Psoas muscle (tissue), 8 donors: ENCODE data around the gene ZNF714. TPM values are rescaled to one million over a fixed set of nuclear protein-coding genes. Genes with fewer than 3 reads are reported as not detected.

Source experiments
- ATAC-seq, 4 donors: fragments of 200-7000 bp; cut with Tn5 transposase; one replicate each; pipeline ENCODE4 v1.9.1; 2020; ENCODE audit warnings: moderate library complexity in 3 of 4, mild to moderate bottlenecking in 2 of 4
- DNase-seq, 2 donors: peaks; one replicate each; pipeline ENCODE4 v3.0.0-alpha.2; 2020
- H3K27ac ChIP-seq: fragments of 200-600 bp; one replicate; pipeline ENCODE4 v1.8.0; 2022
- H3K27me3 ChIP-seq, 3 donors: fragments of 200-600 bp in 1 of 3; one replicate each; pipeline versions ENCODE4 v1.6.1 to v1.8.0; 2013 to 2022; ENCODE audit warnings: low read length in 2 of 3, mild to moderate bottlenecking in 2 of 3, moderate library complexity in 1 of 3; ENCODE audit not compliant: insufficient read depth in 3 of 3
- H3K36me3 ChIP-seq, 2 donors: fragments of 200-600 bp in 1 of 2; one replicate each; pipeline versions ENCODE4 v1.6.1 to v1.8.0; 2013 to 2022; ENCODE audit warnings: low read depth in 1 of 2, mild to moderate bottlenecking in 1 of 2, moderate library complexity in 1 of 2; ENCODE audit not compliant: insufficient read depth in 1 of 2
- H3K4me1 ChIP-seq: fragments of 200-600 bp; one replicate; pipeline ENCODE4 v1.8.0; 2022
- H3K4me3 ChIP-seq: fragments of 200-600 bp; one replicate; pipeline ENCODE4 v1.8.0; 2022; ENCODE audit warnings: mild to moderate bottlenecking
- H3K9me3 ChIP-seq: fragments of 200-600 bp; one replicate; pipeline ENCODE4 v1.8.0; 2022
- WGBS, 3 donors: extraction: QIAGEN DNeasy Blood & Tissue Kit; methylation state at CpG; one replicate each; pipeline versions ENCODE4 v1.1.6 to v1.1.7; 2013; 5-methylcytosine and 5-hydroxymethylcytosine counted together
- intact Hi-C, 2 donors: fragments of 100-400 bp; cut with DNase I; formaldehyde crosslinking; loops; one replicate each; pipeline versions ENCODE4 v1.11.0 to v1.14.2; 2022
- polyA plus RNA-seq, 3 donors: library from polyadenylated mRNA; stranded (reverse); fragments of 200-250 nt; gene quantifications; one replicate each; pipeline ENCODE4 v1.2.3, GENCODE V29; 2013
- total RNA-seq, 4 donors: library from RNA; stranded (reverse); fragmentation: NEBNext Ultra II Directional in 2 of 4; extraction: Animal tissue kit (Norgen Biotek cat#: 25700) in 2 of 4; gene quantifications; one replicate each; pipeline versions ENCODE4 v1.2.1 to v1.2.4, GENCODE V29; 2021 to 2023
- TF ChIP-seq, protein P1 (sequence below): fragments of 200-600 bp; IDR thresholded peaks from one replicate; pipeline ENCODE4 v1.8.0; 2022; ENCODE audit warnings: antibody characterized with exemption
- donor health status: healthy with polysubstance abuse.
- donor health status: DM: no; HTN: no; CAD: no; lungs with moderate emphysema.
- donor health status: Bipolar disorder and iron deficiency.
- donor health status: healthy.
- donor health status: DM: yes; HTN: yes; CAD: no.
- donor health status: DM: no; HTN: no; CAD: no.
- donor health status: DM: no; HTN: no; CAD: no.
- donor health status: DM: yes; HTN: yes; CAD: no.

The ZNF714 gene
- total and polyA plus RNA-seq, 7 donors = 0.70 to 3.5 (median 1.5) TPM

- TF ChIP-seq, protein P1, sequence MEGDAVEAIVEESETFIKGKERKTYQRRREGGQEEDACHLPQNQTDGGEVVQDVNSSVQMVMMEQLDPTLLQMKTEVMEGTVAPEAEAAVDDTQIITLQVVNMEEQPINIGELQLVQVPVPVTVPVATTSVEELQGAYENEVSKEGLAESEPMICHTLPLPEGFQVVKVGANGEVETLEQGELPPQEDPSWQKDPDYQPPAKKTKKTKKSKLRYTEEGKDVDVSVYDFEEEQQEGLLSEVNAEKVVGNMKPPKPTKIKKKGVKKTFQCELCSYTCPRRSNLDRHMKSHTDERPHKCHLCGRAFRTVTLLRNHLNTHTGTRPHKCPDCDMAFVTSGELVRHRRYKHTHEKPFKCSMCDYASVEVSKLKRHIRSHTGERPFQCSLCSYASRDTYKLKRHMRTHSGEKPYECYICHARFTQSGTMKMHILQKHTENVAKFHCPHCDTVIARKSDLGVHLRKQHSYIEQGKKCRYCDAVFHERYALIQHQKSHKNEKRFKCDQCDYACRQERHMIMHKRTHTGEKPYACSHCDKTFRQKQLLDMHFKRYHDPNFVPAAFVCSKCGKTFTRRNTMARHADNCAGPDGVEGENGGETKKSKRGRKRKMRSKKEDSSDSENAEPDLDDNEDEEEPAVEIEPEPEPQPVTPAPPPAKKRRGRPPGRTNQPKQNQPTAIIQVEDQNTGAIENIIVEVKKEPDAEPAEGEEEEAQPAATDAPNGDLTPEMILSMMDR = no peak
- Histone ChIP-seq H3K36me3 (peaks cover 0 to 5% of the 10 kb centered on the region in 2 donors), H3K27me3 (no peaks in the 10 kb centered on the region), H3K4me3 (no peak overlapping the region), H3K9me3 (no peaks in the 10 kb centered on the region), H3K4me1 (no peaks in the 10 kb centered on the region), H3K27ac (no peak overlapping the region)
- DNase-seq = no peak
- ATAC-seq = no peak
- intact Hi-C loops = no loop called here
- 90 to 96% (median 96%) methylated on average over 1 of the region's 1 CpG for WGBS, 3 donors
Observed at GRCh38 chr19:21094347-21095025, 12.5 kb downstream of the ZNF714 start.

DNA sequence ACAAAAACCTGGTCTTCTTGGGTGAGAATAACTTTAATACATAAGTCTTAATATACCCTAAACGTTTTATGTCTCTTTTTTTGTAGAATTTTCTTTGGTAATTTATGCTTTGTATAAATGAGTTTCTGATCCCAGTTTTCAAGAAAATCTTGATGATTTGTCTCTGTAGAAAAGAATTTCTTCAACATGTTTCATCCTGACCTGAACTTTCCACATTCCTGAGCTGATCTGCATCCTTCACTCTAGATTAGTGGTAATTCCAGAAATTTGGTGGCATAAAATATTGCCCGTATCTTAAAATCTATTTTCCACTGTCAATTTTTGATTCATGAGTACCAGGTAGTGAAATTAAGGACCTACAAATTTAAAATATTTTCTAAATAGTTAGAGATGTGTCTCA is 16.3 kb downstream of the ZNF714 start:
- H3K4me1 ChIP-seq = no peaks in the 10 kb centered on the region
- DNase-seq (no peak), ATAC-seq (no peak)
- 65 to 81% (median 73%) methylated on average over 2 of the region's 2 CpGs for WGBS, 3 donors
- TF ChIP-seq, protein P1 = no peak
- H3K27me3 ChIP-seq = no peaks in the 10 kb centered on the region
- intact Hi-C loops = no loop called here
- H3K27ac ChIP-seq = no peak overlapping the region
- H3K36me3 ChIP-seq = peaks cover 0 to 5% of the 10 kb centered on the region in 2 donors
- H3K4me3 ChIP-seq = no peak overlapping the region
- no peaks in the 10 kb centered on the region for H3K9me3 ChIP-seq

DNA sequence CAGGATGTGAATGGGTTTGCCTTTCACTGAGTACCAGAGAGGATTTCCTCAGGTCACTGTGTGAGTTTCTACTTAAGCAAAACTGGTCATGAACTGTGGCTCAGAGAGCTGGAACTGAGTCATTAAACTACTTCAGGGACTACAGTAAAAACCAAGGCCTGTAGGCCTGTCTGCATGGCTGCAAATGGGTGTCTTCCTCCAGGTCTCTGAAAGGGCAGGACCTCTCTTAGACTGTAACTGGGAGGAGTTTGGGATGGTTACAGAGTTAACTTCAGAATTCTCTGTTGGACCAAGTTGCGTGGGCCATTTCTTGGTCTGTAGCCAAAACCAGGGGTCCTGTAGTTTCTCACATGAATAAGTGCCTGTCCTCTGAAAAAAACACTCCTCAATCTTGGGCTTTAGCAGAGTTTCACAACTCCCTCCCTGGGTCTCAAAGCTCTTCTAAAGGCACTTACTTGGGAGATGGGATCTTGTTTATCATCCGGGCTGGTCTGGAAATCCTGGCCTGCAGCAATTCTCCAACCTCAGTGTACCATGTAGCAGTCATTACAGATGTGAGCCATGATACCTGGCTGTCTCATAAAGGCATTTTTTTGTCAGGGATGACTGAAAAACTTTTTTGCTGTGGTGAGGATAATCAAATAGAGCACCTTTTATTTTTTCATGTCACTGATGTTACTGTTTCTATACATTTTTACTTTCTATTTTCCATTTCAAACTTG is 19.7 kb downstream of the ZNF714 start:
- DNase-seq (no peak), ATAC-seq (no peak)
- no peak overlapping the region for H3K27ac ChIP-seq
- intact Hi-C loops = no loop called here
- no peaks in the 10 kb centered on the region for H3K4me1 ChIP-seq
- no peaks in the 10 kb centered on the region for H3K9me3 ChIP-seq
- peaks cover 0 to 20% of the 10 kb centered on the region in 2 donors for H3K36me3 ChIP-seq
- 76 to 88% (median 83%) methylated on average over 2 of the region's 2 CpGs for WGBS, 3 donors
- TF ChIP-seq, protein P1 = no peak
- no peak overlapping the region for H3K4me3 ChIP-seq
- H3K27me3 ChIP-seq = no peaks in the 10 kb centered on the region

DNA sequence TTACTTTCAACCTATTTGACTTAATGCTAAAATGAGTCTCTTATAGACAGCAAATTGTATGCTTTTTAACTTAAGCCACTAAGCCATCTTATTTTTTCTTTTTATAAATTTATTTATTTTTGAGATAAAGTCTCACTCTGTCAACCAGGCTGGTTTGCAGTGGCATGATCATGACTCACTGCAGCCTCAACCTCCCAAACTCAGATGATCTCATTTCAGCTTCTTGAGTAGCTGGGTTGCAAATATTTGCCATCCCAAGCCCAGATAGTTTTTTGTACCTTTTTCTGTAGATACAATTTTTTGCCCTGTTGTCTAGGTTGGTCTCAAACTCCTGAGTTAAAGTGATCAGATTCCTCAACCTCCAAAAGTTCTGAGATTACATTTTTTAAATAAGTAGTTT is 27.1 kb downstream of the ZNF714 start:
- intact Hi-C loops = no loop called here

More for the DNA sequence above, 27.1 kb downstream of the ZNF714 start:
- Histone ChIP-seq H3K4me3 (no peak overlapping the region), H3K9me3 (no peaks in the 10 kb centered on the region), H3K36me3 (peaks cover 0 to 21% of the 10 kb centered on the region in 2 donors), H3K4me1 (no peaks in the 10 kb centered on the region), H3K27me3 (no peaks in the 10 kb centered on the region), H3K27ac (no peak overlapping the region)
- no peak for DNase-seq
- ATAC-seq = no peak
- TF ChIP-seq, protein P1 = no peak
